NCI-H69 (cell line): ENCODE measurements around the gene LRPPRC.
A peak's percentile ranks its signal among the peaks of the same experiment; 100 is the strongest.
"Not testable (repeated sequence)": the region's sequence is repeated elsewhere in the genome, so short reads cannot be mapped to it uniquely, and the experiment has no call there.

Source experiments
- DNase-seq: peaks from one replicate; lab custom pipeline; 2025; lab: John Stamatoyannopoulos, UW

The LRPPRC gene

GRCh38 chr2:43977677-43978375 is 18.0 kb downstream of the LRPPRC start:
- DNase-seq: no peak

- DNase-seq: no peak
Observed at GRCh38 chr2:43960921-43961320, 34.9 kb downstream of the LRPPRC start.

- DNase-seq: no peak
Observed at GRCh38 chr2:43958397-43959275, 37.2 kb downstream of the LRPPRC start.

- DNase-seq: peak; percentile 27
Observed at GRCh38 chr2:43950383-43951008, 45.3 kb downstream of the LRPPRC start.

- DNase-seq: no peak
Observed at GRCh38 chr2:43948370-43948769, 47.4 kb downstream of the LRPPRC start.

- DNase-seq: no peak
Observed at GRCh38 chr2:43946685-43947084, 49.1 kb downstream of the LRPPRC start.

GRCh38 chr2:43945439-43945838 is 50.4 kb downstream of the LRPPRC start:
- DNase-seq: no peak

GRCh38 chr2:43944915-43945314 is 50.9 kb downstream of the LRPPRC start:
- peak; percentile 27 for DNase-seq

- DNase-seq: peak; percentile 96
Observed at GRCh38 chr2:43943809-43944452, 51.9 kb downstream of the LRPPRC start.

- peak; percentile 25 for DNase-seq
Observed at GRCh38 chr2:43943323-43943722, 52.5 kb downstream of the LRPPRC start.

- no peak for DNase-seq
Observed at GRCh38 chr2:43942881-43943280, 52.9 kb downstream of the LRPPRC start.

GRCh38 chr2:43941966-43942365 is 53.8 kb downstream of the LRPPRC start:
- DNase-seq: peak; percentile 29

GRCh38 chr2:43941359-43941758 is 54.4 kb downstream of the LRPPRC start:
- DNase-seq: peak; percentile 55

GRCh38 chr2:43939695-43940256 is 56.0 kb downstream of the LRPPRC start:
- peak; percentile 67 for DNase-seq

- DNase-seq: no peak
Observed at GRCh38 chr2:43937269-43937820, 58.4 kb downstream of the LRPPRC start.

GRCh38 chr2:43934567-43934966 is 61.2 kb downstream of the LRPPRC start:
- no peak for DNase-seq

GRCh38 chr2:43931293-43931692 is 64.5 kb downstream of the LRPPRC start:
- DNase-seq: no peak

- no peak for DNase-seq
Observed at GRCh38 chr2:43927442-43927841, 68.3 kb downstream of the LRPPRC start.

GRCh38 chr2:43925431-43925830 is 70.4 kb downstream of the LRPPRC start:
- no peak for DNase-seq

- DNase-seq: no peak
Observed at GRCh38 chr2:43924463-43924862, 71.3 kb downstream of the LRPPRC start.

GRCh38 chr2:43911136-43911790 is 84.5 kb downstream of the LRPPRC start:
- DNase-seq: not testable (repeated sequence)
